Measurements from ENCODE around the gene TTC7B.

TTC7B gene

DNA sequence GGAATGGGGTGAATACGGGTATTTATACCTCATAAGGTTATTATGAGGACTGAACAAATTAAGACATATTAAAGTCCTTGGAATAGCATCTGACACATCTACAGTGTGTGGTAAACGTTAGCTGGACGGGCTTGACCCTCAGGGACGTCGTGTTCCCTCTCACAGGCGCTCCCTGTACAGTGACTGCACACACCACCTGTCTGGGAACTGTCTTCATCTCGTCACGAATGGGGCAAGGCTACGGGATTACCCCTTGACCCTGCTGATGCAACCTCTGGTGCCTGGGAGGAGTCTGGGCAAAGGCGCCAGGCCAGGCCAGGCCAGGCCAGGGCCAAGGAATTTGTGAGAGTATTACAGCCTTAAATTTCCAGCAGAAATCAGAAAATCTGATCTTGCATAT is 228.3 kb downstream of the TTC7B start:
- no peak for DNase-seq

- DNase-seq = no peak
These were observed 228.8 kb downstream of the TTC7B start for GRCh38 chr14:90587252-90587910.

DNA sequence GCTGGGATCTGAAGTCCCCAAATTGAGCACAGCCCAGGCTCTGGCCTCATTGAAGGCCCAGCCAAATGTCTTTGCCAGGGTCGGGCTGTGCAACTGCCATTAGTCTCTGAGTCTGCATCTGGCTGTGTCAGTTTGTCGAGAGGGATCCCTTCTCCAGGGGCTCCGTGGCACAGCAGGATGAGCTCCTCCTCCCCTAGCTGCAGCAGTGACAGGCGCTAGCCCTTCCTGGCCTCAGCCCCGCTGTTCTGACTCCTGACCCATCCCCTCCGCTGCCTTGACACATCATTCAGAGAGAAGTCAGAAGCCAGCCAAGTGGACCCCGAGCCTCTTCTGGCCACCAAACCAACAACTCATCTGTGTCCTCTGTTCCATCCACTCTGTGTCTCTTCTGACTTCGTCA is 231.1 kb downstream of the TTC7B start:
- DNase-seq = no peak

DNA sequence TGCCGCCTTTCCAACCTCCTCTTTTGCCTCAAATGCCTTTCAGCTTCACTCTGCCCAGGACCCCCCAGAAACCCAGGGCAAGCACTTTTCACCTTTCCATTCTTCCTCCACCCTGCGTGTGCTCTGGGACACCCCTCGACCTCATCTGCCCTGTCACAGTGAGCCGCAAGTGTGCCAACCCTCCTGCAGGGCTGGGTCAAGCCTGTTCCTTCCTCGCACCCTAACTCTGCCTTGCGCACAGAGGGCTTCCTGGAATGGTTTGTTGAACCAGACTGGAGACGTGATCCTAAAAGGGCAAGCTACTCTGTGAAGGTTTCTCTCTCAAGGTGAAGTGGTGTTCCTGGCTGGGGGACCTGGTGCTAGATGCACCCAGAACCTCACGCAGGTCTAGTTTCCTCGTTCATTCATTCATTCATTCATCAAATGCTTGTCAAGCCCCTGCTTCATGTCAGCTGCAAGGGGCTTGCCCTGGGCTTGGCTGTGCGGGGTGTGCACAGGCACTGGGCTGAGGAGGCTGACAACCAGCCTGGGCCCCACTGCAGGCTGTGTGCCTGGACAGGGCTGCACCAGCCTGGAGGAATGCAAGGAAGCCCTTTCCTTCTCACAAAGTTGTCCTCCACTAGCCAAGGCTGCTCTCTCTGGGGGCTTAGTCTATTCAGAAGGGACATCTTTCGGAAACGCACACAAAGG is 232.2 kb downstream of the TTC7B start:
- DNase-seq = no peak

DNA sequence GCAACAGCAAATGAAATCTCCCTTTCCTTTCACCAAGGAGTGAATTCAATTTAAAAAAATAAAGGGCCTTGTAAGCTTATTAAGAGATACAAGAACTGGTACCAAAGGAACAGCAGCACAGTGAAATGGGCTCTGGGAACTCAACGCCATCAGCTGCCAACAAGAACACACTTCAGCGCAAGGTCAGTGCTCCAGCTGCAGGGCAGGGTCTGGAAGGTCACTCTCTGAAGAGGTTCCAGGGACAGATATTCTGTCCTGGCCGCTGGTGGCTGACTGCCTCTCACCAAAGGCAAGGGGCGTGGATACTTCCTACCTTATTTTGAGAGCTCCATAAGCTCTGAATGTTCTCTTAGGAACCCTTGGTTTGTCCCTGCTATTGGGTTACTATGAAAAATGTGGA is 232.8 kb downstream of the TTC7B start:
- DNase-seq = no peak

- no peak for DNase-seq
These were observed 234.1 kb downstream of the TTC7B start for GRCh38 chr14:90582166-90582565.

DNA sequence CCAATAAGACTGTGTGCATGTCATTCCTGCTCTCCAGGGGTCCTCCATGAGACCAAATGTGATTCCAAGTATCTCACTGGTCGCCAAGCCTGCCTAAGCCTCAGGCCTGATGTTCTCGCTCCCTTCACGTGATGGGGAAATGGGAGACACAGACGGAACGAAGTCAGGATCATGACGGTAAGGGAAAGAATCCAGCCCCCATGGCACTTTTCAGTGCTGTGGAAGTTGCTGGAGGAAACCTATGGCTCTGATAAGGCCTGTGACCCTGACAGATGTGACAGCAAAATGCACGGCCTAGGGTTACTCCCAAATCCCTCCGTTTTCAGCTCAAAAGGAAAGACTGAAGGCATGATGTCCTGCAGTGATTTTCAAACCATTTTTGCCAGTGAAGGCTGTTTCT is 234.5 kb downstream of the TTC7B start:
- no peak for DNase-seq

- no peak for DNase-seq
These were observed 235.6 kb downstream of the TTC7B start for GRCh38 chr14:90580377-90581335.

- DNase-seq = no peak
These were observed 236.4 kb downstream of the TTC7B start for GRCh38 chr14:90579816-90580215.

DNA sequence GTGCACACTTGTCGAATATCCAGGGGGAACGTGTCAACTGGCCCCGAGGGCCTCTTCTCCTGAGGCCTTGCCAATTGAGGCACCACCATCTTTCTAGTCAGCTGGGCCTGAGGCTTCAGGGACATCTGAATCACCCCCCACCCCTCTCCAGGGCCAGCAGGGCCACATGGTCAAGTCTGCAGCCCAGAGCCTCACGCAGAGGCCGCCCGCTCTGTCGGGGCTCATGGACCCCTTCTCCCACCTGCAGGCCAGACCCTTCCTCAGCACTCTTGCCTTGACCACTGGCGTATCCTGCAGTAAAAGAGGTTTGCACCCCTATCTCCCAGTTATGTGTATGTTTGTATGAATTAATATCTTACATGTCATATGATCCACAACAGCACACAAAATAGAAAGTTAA is 237.1 kb downstream of the TTC7B start:
- no peak for DNase-seq

GRCh38 chr14:90578283-90578985 is 237.8 kb downstream of the TTC7B start:
- no peak for DNase-seq

DNA sequence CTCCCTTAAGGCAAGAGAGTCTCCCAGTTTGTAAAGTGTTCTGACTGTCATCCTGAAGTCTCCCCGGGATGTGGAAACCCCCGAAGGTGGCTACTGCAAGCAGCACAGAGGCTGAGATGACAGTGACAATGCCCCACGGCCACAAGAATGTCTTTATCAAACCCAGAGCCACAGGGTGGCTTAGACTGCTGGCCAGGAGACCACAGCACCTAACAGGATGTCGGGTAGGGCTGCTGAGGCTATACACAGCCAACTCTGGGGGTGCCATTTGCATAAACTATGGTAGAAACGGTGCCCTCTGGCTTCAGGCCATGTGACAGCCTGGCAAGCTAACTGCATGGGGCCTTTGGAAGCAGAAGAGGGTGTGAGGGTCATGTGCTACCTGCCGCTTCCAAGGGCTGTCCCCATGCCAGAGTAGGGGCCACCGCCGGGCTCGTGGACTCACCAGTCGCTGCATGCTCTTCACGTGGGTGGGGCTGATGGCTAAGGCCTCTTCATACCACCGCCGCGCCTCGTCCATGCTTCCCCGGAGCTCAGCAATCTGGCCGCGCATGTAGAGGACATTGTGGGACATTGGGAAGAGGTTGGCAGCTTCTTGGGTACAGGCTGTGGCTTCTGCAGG is 238.5 kb downstream of the TTC7B start:
- no peak for DNase-seq

DNA sequence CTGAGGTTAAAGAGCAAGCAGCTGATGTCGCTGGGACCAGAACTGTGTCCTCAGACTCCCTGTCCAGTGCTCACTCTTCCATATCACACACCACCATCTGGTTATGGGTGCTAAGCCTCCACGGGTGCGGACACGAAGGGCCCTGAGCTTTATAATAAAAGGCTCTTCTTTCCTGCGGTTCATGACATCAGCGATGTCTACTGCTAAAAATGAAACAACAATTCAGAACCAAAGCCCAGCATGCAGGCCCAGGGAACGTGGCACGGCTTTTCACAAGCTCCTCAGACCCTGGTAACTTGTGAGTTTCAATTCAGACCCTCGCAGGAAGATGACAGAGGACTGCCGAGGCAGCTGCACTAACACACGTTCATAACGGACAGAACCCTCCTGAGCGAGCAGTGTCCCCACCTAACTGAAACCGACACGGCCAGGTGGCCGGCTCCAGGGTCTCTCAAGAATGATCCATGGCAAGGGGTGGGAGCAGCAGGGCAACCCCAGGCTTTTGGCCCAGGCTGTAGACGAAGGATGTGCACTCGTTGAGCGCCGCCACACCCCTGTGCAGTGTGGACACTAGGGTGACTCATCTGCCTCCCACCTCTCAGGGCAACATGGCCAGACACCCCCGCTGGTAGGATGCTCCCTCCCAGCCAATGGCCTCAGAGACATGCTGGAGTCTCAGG is 239.1 kb downstream of the TTC7B start:
- DNase-seq = no peak

GRCh38 chr14:90576581-90576980 is 239.6 kb downstream of the TTC7B start:
- no peak for DNase-seq

- DNase-seq = no peak
These were observed 240.4 kb downstream of the TTC7B start for GRCh38 chr14:90575781-90576180.

GRCh38 chr14:90575336-90575735 is 240.9 kb downstream of the TTC7B start:
- no peak for DNase-seq

DNA sequence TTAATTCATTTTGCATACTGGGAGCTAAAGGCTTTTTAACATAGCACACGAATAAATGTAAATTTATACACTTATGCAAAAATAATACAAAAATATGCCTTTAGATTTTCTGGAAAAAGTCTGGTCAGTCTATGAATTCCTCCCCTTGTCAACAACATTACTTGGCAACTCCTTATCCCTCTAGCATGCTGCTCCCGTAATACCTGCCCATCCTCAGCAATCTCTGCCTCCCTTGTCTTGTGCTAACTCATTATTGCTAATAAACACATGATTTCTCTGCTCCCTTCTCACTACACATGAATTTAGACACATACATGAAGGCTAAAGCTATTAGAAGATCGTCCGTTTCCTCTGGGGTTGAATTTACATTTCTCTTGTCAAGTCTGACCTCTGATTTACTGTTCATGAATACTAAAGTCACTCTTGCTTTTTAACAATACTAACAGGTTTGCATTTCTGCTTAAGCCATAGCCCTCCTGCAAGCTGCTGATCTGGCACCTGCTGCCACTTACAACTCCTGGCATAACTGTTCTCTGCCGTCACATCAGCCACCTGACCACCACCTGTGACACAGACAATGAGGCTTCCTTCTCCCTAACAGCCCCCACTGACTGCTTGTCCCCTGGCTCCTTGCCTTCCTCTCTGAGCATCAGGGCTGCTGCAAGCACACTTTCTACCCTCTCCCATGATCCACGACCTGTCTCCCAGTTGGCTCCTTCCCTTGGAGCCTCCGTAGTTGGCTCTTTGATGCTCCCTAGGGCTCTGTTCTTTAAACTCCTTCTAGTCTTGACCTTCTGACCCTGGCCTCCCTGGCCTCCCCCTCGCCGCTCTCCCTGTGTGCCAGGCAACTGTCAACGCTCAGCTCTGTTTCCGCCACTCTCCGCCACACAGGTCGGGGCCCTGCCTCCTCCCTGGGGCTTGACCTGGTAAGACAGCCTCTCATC is 241.8 kb downstream of the TTC7B start:
- DNase-seq = no peak

- no peak for DNase-seq
These were observed 242.7 kb downstream of the TTC7B start for GRCh38 chr14:90573385-90574105.

- DNase-seq = no peak
These were observed 243.6 kb downstream of the TTC7B start for GRCh38 chr14:90572441-90573150.
